ENCODE data around the gene SFXN3. TPM values are rescaled to one million over a fixed set of nuclear protein-coding genes. Genes with fewer than 3 reads are reported as not detected.

The SFXN3 gene
- total and polyA plus RNA-seq, 2 of the 13 experiments (the other 11 are each of a cell fraction or from before 2014, with no cell fraction given): 16.8 to 71.5 TPM

- DNase-seq (ENCODE audit: low spot score) (no peak), ATAC-seq (peak; percentile 3; the same call in 1 of the 3 replicates), FAIRE-seq (no peak)
- POLR2A ChIA-PET: interaction anchor here (0.7 to 5.9 kb wide), 15 partner anchors 8 to 98 kb away, joined by 3 to 141 read pairs (median 9); partner anchors contain the start of genes KAZALD1, PDZD7 and SFXN3
- TF ChIP-seq ZNF770 (CRISPR knock-in tag; IDR thresholded peaks at IDR 0.05) (peak; percentile 91), ASH2L (IDR thresholded peaks at IDR 0.05; ENCODE audit: insufficient read length, low read depth, low read length) (peak; percentile 10), ZNF768 (CRISPR knock-in tag; IDR thresholded peaks at IDR 0.05) (no peak), ZNF432 (CRISPR knock-in tag; IDR thresholded peaks at IDR 0.05; ENCODE audit: borderline replicate concordance) (no peak), PLSCR1 (CRISPR knock-in tag; IDR thresholded peaks at IDR 0.05; ENCODE audit: borderline replicate concordance) (no peak), SNAPC2 (CRISPR knock-in tag; IDR thresholded peaks at IDR 0.05) (0 out of 2 replicates have a peak, but pooled peaks have one; percentile 48), ZNF580 (CRISPR knock-in tag; IDR thresholded peaks at IDR 0.05; ENCODE audit: borderline replicate concordance, low read depth) (peak; percentile 5; the same call in 1 of the 2 replicates), ZNF687 (CRISPR knock-in tag; IDR thresholded peaks at IDR 0.05) (peak; percentile 27; the same call in 1 of the 2 replicates), ZZZ3 (CRISPR knock-in tag; IDR thresholded peaks at IDR 0.05; ENCODE audit: borderline replicate concordance) (no peak)
- Histone ChIP-seq H4K20me1 (ENCODE audit: insufficient read depth, low read length) (no peaks in the 10 kb centered on the region), H2AFZ (ENCODE audit: low read length) (peak overlapping the region; percentile 12), H3K4me2 (ENCODE audit: low read depth, low read length) (peak overlapping the region; percentile 89), H3K9me3 (ENCODE audit: low read length) (no peaks in the 10 kb centered on the region), H3K27me3 (ENCODE audit: control insufficient read depth in 1 of 2, insufficient read depth in 2 of 2, low read length in 2 of 2) (no peaks in the 10 kb centered on the region; a peak in 1 of 5 replicates), H3K36me3 (replicated peaks in 1 of 2; ENCODE audit: control insufficient read depth in 1 of 2, insufficient read depth in 2 of 2, low read length in 2 of 2) (peaks cover 0 to 4% of the 10 kb centered on the region in 2 experiments; a peak in 2 of 5 replicates), H3K4me1 (ENCODE audit: insufficient read depth, low read length) (peaks cover 61% of the 10 kb centered on the region), H3K4me3 (replicated peaks in 1 of 3; ENCODE audit: insufficient read depth in 1 of 3, low read depth in 2 of 3, low read length in 3 of 3) (peak overlapping the region; percentile 51 to 74 (median 52)), H3K9ac (ENCODE audit: insufficient read depth, low read depth, low read length) (peak overlapping the region; percentile 78), H3K27ac (ENCODE audit: extremely low read length, insufficient read depth, low read length) (peak overlapping the region; percentile 87), H3K79me2 (ENCODE audit: insufficient read depth, low read length) (no peaks in the 10 kb centered on the region)
- in situ Hi-C loops (cut with HindIII; ENCODE audit: extremely low pct_ligation_motif_present, low pct_unique_long_range_greater_than_20kb): no loop called here
- intact Hi-C loops (cut with micrococcal nuclease; ENCODE audit: unreplicated experiment): no loop called here
- BruUV-seq (replicated peaks): TSS peak; percentile 89
- CTCF ChIA-PET (ENCODE audit: low intra/inter-chr PET ratio, low total read pairs): interaction anchor here (0.7 to 4.2 kb wide), 2 partner anchors 24 to 26 kb away, joined by 3 to 45 read pairs; no protein-coding TSS in a partner anchor
- WGBS (ENCODE audit: low lambda C conversion rate): 2% methylated on average over 2 of the region's 2 CpGs
These were observed 12.3 kb downstream of the SFXN3 start for GRCh38 chr10:101043363-101043707.
